Dendritic cell treated with granulocyte-macrophage colony-stimulating factor and Interleukin-4, amounts not matched to agents 40 ng/mL and 50 ng/mL, for 4 days (primary cell): ENCODE data around the gene CRYGB.
"Not testable (repeated sequence)": the region's sequence is repeated elsewhere in the genome, so short reads cannot be mapped to it uniquely, and the experiment has no call there.

Source experiments
- H3K27ac Mint-ChIP-seq: one replicate; pipeline ENCODE4 v1.8.0; 2022; ENCODE audit warnings: mild to moderate bottlenecking, mixed read lengths
- H3K27me3 Mint-ChIP-seq: one replicate; pipeline ENCODE4 v1.8.0; 2022; ENCODE audit warnings: mild to moderate bottlenecking, mixed read lengths
- H3K36me3 Mint-ChIP-seq: one replicate; pipeline ENCODE4 v1.8.0; 2022; ENCODE audit warnings: low read depth, mixed read lengths
- H3K4me1 Mint-ChIP-seq: one replicate; pipeline ENCODE4 v1.8.0; 2022; ENCODE audit warnings: low read depth, mixed read lengths
- H3K4me3 Mint-ChIP-seq: one replicate; pipeline ENCODE4 v1.8.0; 2022; ENCODE audit warnings: mild to moderate bottlenecking, moderate library complexity, mixed read lengths
- H3K9me3 Mint-ChIP-seq: one replicate; pipeline ENCODE4 v1.8.0; 2022; ENCODE audit warnings: mixed read lengths
- intact Hi-C: fragments of 100-400 bp; cut with micrococcal nuclease; formaldehyde crosslinking; loops from one replicate; pipeline ENCODE4 v1.15.0; 2022

CRYGB gene

GRCh38 chr2:208117390-208117789, 28.6 kb downstream of the CRYGB start:
- intact Hi-C loops, H3K27me3 Mint-ChIP-seq, H3K4me3 Mint-ChIP-seq, H3K4me1 Mint-ChIP-seq, H3K9me3 Mint-ChIP-seq, H3K36me3 Mint-ChIP-seq, H3K27ac Mint-ChIP-seq: not testable (repeated sequence)

DNA sequence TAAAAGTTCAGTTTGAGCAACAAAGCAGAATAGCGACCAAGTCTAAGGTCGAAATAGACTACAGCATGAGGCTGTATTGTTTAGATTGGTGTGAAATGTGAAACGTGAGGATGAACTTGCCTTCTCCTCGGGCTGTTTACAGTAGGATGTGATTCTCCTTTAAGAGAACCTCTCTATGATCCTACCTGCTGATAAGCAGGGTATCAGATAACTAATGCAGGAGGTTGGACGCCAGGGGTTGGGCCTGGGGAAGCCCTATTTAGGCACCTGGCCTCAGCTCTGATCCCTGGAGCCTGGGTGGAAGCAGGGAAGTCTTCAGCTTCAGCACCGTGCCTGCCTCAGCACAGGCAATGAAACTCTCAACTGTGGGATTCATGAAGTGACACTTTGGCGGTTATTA, 33.0 kb downstream of the CRYGB start:
- Mint-ChIP-seq H3K27me3 (peaks cover 8% of the 10 kb centered on the region), H3K4me3 (no peak overlapping the region), H3K27ac (no peak overlapping the region), H3K9me3 (no peaks in the 10 kb centered on the region), H3K36me3 (no peaks in the 10 kb centered on the region), H3K4me1 (peaks cover 5% of the 10 kb centered on the region)
- intact Hi-C loops: no loop called here

GRCh38 chr2:208112273-208112745, 33.6 kb downstream of the CRYGB start:
- peak overlapping the region; percentile 9 for H3K4me3 Mint-ChIP-seq
- H3K9me3 Mint-ChIP-seq, H3K27ac Mint-ChIP-seq, H3K36me3 Mint-ChIP-seq, H3K4me1 Mint-ChIP-seq, H3K27me3 Mint-ChIP-seq, intact Hi-C loops: not testable (repeated sequence)

GRCh38 chr2:208103616-208104015, 42.3 kb downstream of the CRYGB start:
- Mint-ChIP-seq H3K36me3 (no peaks in the 10 kb centered on the region), H3K4me3 (no peak overlapping the region), H3K4me1 (peaks cover 30% of the 10 kb centered on the region), H3K9me3 (no peaks in the 10 kb centered on the region), H3K27ac (no peak overlapping the region), H3K27me3 (peaks cover 2% of the 10 kb centered on the region)
- intact Hi-C loops: loop anchor here (2.0 to 10.0 kb wide), 2 partner anchors 71 to 151 kb away; partner anchors contain the start of gene IDH1

- no peak overlapping the region for H3K27ac Mint-ChIP-seq
- no peaks in the 10 kb centered on the region for H3K36me3 Mint-ChIP-seq
- intact Hi-C loops: loop anchor here (2.0 to 10.0 kb wide), 2 partner anchors 73 to 153 kb away; partner anchors contain the start of gene IDH1
- peak overlapping the region; percentile 20 for H3K4me3 Mint-ChIP-seq
- peaks cover 30% of the 10 kb centered on the region for H3K4me1 Mint-ChIP-seq
- peaks cover 2% of the 10 kb centered on the region for H3K27me3 Mint-ChIP-seq
- no peaks in the 10 kb centered on the region for H3K9me3 Mint-ChIP-seq
Observed at GRCh38 chr2:208101716-208102631, 44.0 kb downstream of the CRYGB start.

GRCh38 chr2:208099682-208100470, 46.1 kb downstream of the CRYGB start:
- Mint-ChIP-seq H3K9me3 (no peaks in the 10 kb centered on the region), H3K27me3 (peaks cover 2% of the 10 kb centered on the region), H3K36me3 (no peaks in the 10 kb centered on the region), H3K27ac (no peak overlapping the region), H3K4me3 (no peak overlapping the region), H3K4me1 (peaks cover 30% of the 10 kb centered on the region)
- intact Hi-C loops: loop anchor here (10.0 kb wide), 1 partner anchor 75 kb away; no protein-coding TSS in a partner anchor

DNA sequence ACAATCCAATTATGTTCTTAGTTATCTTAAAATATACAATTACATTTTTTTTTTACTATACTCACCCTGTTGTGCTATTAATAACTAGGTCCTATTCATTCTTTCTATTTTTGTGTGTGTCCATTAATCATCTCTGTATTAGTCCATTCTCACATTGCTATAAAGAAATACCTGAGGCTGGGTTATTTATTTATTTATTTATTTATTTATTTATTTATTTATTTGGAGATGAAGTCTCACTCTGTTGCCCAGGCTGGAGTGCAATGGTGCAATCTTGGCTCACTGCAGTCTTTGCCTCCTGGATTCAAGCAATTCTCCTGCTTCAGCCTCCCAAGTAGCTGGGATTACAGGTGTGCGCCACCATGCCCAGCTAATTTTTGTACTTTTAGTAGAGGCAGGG, 47.3 kb downstream of the CRYGB start:
- intact Hi-C loops, H3K9me3 Mint-ChIP-seq, H3K4me3 Mint-ChIP-seq, H3K27me3 Mint-ChIP-seq, H3K27ac Mint-ChIP-seq, H3K36me3 Mint-ChIP-seq: not testable (repeated sequence)
- peaks cover 28% of the 10 kb centered on the region for H3K4me1 Mint-ChIP-seq

- H3K27ac Mint-ChIP-seq: no peak overlapping the region
- H3K36me3 Mint-ChIP-seq: no peaks in the 10 kb centered on the region
- no peak overlapping the region for H3K4me3 Mint-ChIP-seq
- peaks cover 2% of the 10 kb centered on the region for H3K27me3 Mint-ChIP-seq
- H3K9me3 Mint-ChIP-seq: no peaks in the 10 kb centered on the region
- intact Hi-C loops: no loop called here
- H3K4me1 Mint-ChIP-seq: peaks cover 30% of the 10 kb centered on the region
Observed at GRCh38 chr2:208098267-208098666, 47.7 kb downstream of the CRYGB start.

GRCh38 chr2:208097801-208098200, 48.2 kb downstream of the CRYGB start:
- no peak overlapping the region for H3K27ac Mint-ChIP-seq
- intact Hi-C loops: no loop called here
- H3K4me3 Mint-ChIP-seq: no peak overlapping the region
- H3K9me3 Mint-ChIP-seq: no peaks in the 10 kb centered on the region
- H3K4me1 Mint-ChIP-seq: peaks cover 30% of the 10 kb centered on the region
- H3K36me3 Mint-ChIP-seq: no peaks in the 10 kb centered on the region
- peaks cover 2% of the 10 kb centered on the region for H3K27me3 Mint-ChIP-seq

GRCh38 chr2:208097313-208097712, 48.6 kb downstream of the CRYGB start:
- intact Hi-C loops: no loop called here
- peaks cover 28% of the 10 kb centered on the region for H3K4me1 Mint-ChIP-seq

GRCh38 chr2:208096080-208096479, 49.9 kb downstream of the CRYGB start:
- no peaks in the 10 kb centered on the region for H3K9me3 Mint-ChIP-seq

More at GRCh38 chr2:208097313-208097712, 48.6 kb downstream of the CRYGB start:
- H3K27ac Mint-ChIP-seq: no peak overlapping the region
- H3K9me3 Mint-ChIP-seq: no peaks in the 10 kb centered on the region
- no peak overlapping the region for H3K4me3 Mint-ChIP-seq
- H3K27me3 Mint-ChIP-seq: peaks cover 2% of the 10 kb centered on the region
- no peaks in the 10 kb centered on the region for H3K36me3 Mint-ChIP-seq

DNA sequence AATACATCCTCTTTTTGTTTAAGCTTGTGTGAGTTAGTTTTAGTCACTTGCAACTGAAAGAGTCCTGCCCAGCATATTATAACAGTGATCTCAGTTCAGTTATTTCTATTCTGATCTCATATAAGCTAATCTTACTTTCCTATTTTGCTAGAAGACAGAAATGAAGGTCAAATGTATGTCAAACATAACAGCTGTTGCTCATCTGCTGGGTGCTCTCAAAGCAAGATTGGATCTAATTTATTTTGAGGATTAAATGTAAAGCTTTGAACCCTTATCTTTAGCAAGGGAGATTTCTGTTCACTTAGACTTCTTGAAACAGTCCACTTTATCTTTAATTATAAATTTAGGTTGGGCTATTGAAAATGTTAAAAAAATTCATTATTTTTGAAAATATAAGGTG, 52.8 kb downstream of the CRYGB start:
- no peaks in the 10 kb centered on the region for H3K9me3 Mint-ChIP-seq
- H3K36me3 Mint-ChIP-seq: no peaks in the 10 kb centered on the region
- peaks cover 6% of the 10 kb centered on the region for H3K4me1 Mint-ChIP-seq
- H3K27me3 Mint-ChIP-seq: no peaks in the 10 kb centered on the region
- H3K4me3 Mint-ChIP-seq: no peak overlapping the region
- intact Hi-C loops: no loop called here
- no peak overlapping the region for H3K27ac Mint-ChIP-seq

More at GRCh38 chr2:208096080-208096479, 49.9 kb downstream of the CRYGB start:
- peaks cover 2% of the 10 kb centered on the region for H3K27me3 Mint-ChIP-seq
- no peaks in the 10 kb centered on the region for H3K36me3 Mint-ChIP-seq
- H3K4me3 Mint-ChIP-seq: no peak overlapping the region
- no peak overlapping the region for H3K27ac Mint-ChIP-seq
- intact Hi-C loops: no loop called here
- H3K4me1 Mint-ChIP-seq: peaks cover 15% of the 10 kb centered on the region
